Activated CD8-positive, alpha-beta T cell treated with anti-CD3 and anti-CD28 coated beads for 36 hours (primary cell): ENCODE results near the gene KCNJ12. TPM values are rescaled to one million over a fixed set of nuclear protein-coding genes. Genes with fewer than 3 reads are reported as not detected.
"Not testable (repeated sequence)": the region's sequence is repeated elsewhere in the genome, so short reads cannot be mapped to it uniquely, and the experiment has no call there.

Source experiments
- ATAC-seq: fragments of 200-7000 bp; cut with Tn5 transposase; one replicate; pipeline ENCODE4 v1.10.0; 2021; ENCODE audit warnings: mild to moderate bottlenecking, moderate library complexity
- CTCF ChIA-PET: fragments of 350-600 bp; sonication (Branson Sonifier 250); formaldehyde crosslinking; loops from one replicate; lab custom pipeline; 2021; ENCODE audit warnings: antibody characterized with exemption; lab: Charles Lee
- POLR2A ChIA-PET: fragments of 350-600 bp; sonication (Branson Sonifier 250); formaldehyde crosslinking; loops from one replicate; lab custom pipeline; 2021; ENCODE audit warnings: antibody characterized with exemption; lab: Charles Lee
- DNase-seq: peaks from one replicate; pipeline ENCODE4 v3.0.0-alpha.2; 2020
- H3K27ac Mint-ChIP-seq: one replicate; pipeline ENCODE4 v1.8.0; 2021; ENCODE audit warnings: mild to moderate bottlenecking, mixed read lengths
- H3K27me3 Mint-ChIP-seq: one replicate; pipeline ENCODE4 v1.8.0; 2021; ENCODE audit warnings: mixed read lengths
- H3K36me3 Mint-ChIP-seq: one replicate; pipeline ENCODE4 v1.8.0; 2021; ENCODE audit warnings: low read depth, mixed read lengths
- H3K4me1 Mint-ChIP-seq: one replicate; pipeline ENCODE4 v1.8.0; 2021; ENCODE audit warnings: low read depth, mixed read lengths
- H3K4me3 Mint-ChIP-seq: one replicate; pipeline ENCODE4 v1.8.0; 2021; ENCODE audit warnings: mild to moderate bottlenecking, moderate library complexity, mixed read lengths
- H3K9me3 Mint-ChIP-seq: one replicate; pipeline ENCODE4 v1.8.0; 2021; ENCODE audit warnings: mixed read lengths
- intact Hi-C: fragments of 100-400 bp; cut with micrococcal nuclease; formaldehyde crosslinking; loops from one replicate; pipeline ENCODE4 v1.10.0; 2022
- total RNA-seq, 2 experiments: library from RNA; stranded (reverse); gene quantifications; one replicate each; pipeline ENCODE4 v1.2.3, GENCODE V29; 2021
- TF ChIP-seq, protein P1 (sequence below): fragments of 200-600 bp; IDR thresholded peaks from one replicate; pipeline ENCODE4 v1.8.0; 2022; ENCODE audit warnings: antibody characterized with exemption, mild to moderate bottlenecking

KCNJ12 gene
- total RNA-seq, 2 experiments from 2014 or later = not detected

GRCh38 chr17:21347660-21348059 is 28.5 kb upstream of the KCNJ12 start:
- H3K27ac Mint-ChIP-seq, H3K9me3 Mint-ChIP-seq, ATAC-seq, CTCF ChIA-PET, H3K36me3 Mint-ChIP-seq, H3K4me3 Mint-ChIP-seq, intact Hi-C loops, DNase-seq, H3K27me3 Mint-ChIP-seq, POLR2A ChIA-PET, H3K4me1 Mint-ChIP-seq: not testable (repeated sequence)

- ATAC-seq = peak; percentile 76
- H3K4me3 Mint-ChIP-seq, DNase-seq, H3K36me3 Mint-ChIP-seq, H3K27ac Mint-ChIP-seq, H3K27me3 Mint-ChIP-seq, intact Hi-C loops, CTCF ChIA-PET, POLR2A ChIA-PET, H3K9me3 Mint-ChIP-seq, H3K4me1 Mint-ChIP-seq: not testable (repeated sequence)
Measured at GRCh38 chr17:21348081-21348925, 27.9 kb upstream of the KCNJ12 start.

DNA sequence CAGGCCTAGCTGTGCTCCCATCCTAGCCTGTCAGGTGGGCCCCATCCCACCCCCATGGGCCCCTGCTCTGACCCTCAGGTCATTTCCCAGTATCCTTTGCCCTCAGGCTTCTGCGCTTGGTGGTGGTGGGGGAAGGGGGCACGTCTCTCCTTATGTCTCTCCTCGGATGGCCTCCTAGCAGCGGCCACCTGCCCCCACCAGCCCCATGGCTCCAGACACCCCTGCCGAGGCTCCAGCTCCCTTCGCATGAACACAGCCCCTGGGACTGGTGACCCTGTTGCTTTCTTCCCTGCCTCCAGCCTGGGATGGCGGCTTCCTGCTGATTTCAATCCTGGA is 27.3 kb upstream of the KCNJ12 start:
- H3K4me1 Mint-ChIP-seq, H3K4me3 Mint-ChIP-seq, CTCF ChIA-PET, DNase-seq, H3K27ac Mint-ChIP-seq, intact Hi-C loops, H3K27me3 Mint-ChIP-seq, H3K9me3 Mint-ChIP-seq, ATAC-seq, POLR2A ChIA-PET, H3K36me3 Mint-ChIP-seq: not testable (repeated sequence)

DNA sequence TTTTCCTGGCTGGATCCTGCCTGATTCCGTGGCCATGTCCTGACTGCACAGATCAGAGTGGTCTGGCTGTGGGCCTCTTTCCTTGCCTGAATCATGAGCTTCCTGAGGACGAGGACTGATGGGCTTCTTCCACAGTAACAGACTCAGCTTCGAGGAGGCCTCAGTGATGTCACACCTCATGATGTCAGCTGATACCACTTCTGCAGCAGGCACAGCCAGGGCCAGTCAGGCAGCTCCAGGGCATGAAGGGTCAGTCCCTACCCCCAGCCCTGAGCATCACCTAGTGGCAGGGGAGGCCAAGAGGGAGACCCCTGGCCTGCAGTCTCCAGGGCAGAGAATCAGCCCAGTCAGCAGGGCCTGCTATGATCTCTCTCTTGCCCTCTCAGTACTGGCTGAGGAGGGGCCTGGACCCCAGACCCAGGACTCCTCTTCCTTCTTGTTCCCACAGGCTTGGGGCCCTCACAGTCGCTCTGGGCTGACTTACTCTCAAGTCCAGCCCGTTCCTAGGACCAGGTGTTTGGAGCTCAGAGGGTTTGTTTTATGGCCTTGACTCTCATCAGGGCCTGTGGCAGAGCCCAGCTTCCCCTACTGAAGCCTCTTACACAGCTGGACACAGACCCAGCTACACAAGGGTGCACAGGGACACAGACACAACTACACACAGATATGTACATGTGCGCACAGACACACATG is 26.7 kb upstream of the KCNJ12 start:
- H3K4me1 Mint-ChIP-seq, H3K4me3 Mint-ChIP-seq, DNase-seq, H3K9me3 Mint-ChIP-seq, CTCF ChIA-PET, intact Hi-C loops, H3K36me3 Mint-ChIP-seq, H3K27ac Mint-ChIP-seq, ATAC-seq, POLR2A ChIA-PET, H3K27me3 Mint-ChIP-seq: not testable (repeated sequence)

DNA sequence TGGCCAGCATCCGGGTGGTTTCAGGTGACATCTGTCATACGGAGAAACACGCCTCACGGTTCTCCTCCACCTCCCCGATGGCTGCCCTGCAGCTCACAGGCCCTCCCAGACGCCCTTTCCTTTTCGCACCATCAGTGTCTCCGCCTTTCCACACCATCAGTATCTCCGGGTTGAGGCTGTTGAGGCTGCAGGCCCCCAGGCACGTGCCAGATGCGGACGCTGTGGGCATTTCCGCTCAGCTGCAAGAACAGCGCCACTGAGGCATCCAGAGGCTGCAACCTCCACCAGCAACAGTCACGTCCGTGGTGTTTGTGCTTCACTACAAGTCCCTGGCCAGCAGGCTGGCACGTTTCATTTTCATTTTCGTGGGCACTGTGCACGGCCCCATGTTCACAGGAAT is 25.7 kb upstream of the KCNJ12 start:
- CTCF ChIA-PET, POLR2A ChIA-PET, H3K9me3 Mint-ChIP-seq, H3K27me3 Mint-ChIP-seq, H3K27ac Mint-ChIP-seq, DNase-seq, ATAC-seq, H3K36me3 Mint-ChIP-seq, H3K4me3 Mint-ChIP-seq, intact Hi-C loops, H3K4me1 Mint-ChIP-seq: not testable (repeated sequence)

DNA sequence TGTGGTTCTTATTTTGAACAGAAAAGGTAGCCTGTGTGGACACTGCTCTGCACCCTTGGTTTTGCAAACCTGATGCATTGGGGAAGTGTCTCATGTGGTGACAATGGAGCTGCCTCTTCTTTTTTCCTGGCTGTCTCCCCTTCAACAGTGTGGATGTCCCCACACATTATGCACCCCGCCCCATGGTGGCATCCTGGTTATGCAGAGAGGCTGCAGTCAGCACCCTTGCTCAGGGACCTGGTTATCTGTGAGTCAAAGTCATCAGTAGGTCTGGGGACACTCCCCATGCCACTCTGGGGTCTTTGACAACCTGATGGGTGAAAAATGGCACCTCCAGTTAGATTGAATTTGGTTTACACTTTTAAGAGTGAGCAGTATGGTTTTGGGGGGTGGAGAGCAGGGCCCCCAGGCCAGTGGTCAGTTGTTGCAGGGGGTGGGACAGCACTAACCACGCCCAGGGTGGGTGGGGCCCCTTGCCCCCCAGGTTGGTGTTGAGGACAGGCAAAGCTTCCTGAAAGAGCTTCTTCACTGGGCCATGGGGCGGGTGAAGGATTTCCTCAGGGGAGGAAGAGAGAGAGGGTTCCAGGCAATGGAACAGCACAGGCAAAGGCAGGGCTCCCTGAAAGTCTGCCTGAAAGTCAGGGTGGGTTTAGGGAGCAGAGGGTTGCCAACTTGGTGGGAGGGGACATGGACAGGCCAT is 24.6 kb upstream of the KCNJ12 start:
- POLR2A ChIA-PET = no interaction called here
- DNase-seq (no peak), ATAC-seq (no peak)
- TF ChIP-seq, protein P1, sequence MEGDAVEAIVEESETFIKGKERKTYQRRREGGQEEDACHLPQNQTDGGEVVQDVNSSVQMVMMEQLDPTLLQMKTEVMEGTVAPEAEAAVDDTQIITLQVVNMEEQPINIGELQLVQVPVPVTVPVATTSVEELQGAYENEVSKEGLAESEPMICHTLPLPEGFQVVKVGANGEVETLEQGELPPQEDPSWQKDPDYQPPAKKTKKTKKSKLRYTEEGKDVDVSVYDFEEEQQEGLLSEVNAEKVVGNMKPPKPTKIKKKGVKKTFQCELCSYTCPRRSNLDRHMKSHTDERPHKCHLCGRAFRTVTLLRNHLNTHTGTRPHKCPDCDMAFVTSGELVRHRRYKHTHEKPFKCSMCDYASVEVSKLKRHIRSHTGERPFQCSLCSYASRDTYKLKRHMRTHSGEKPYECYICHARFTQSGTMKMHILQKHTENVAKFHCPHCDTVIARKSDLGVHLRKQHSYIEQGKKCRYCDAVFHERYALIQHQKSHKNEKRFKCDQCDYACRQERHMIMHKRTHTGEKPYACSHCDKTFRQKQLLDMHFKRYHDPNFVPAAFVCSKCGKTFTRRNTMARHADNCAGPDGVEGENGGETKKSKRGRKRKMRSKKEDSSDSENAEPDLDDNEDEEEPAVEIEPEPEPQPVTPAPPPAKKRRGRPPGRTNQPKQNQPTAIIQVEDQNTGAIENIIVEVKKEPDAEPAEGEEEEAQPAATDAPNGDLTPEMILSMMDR = no peak
- H3K9me3 Mint-ChIP-seq = peaks cover 1% of the 10 kb centered on the region
- intact Hi-C loops = no loop called here
- no peaks in the 10 kb centered on the region for H3K27me3 Mint-ChIP-seq
- no peaks in the 10 kb centered on the region for H3K36me3 Mint-ChIP-seq
- CTCF ChIA-PET = no interaction called here
- H3K4me3 Mint-ChIP-seq = no peak overlapping the region
- H3K27ac Mint-ChIP-seq = no peak overlapping the region
- peaks cover 3% of the 10 kb centered on the region for H3K4me1 Mint-ChIP-seq

DNA sequence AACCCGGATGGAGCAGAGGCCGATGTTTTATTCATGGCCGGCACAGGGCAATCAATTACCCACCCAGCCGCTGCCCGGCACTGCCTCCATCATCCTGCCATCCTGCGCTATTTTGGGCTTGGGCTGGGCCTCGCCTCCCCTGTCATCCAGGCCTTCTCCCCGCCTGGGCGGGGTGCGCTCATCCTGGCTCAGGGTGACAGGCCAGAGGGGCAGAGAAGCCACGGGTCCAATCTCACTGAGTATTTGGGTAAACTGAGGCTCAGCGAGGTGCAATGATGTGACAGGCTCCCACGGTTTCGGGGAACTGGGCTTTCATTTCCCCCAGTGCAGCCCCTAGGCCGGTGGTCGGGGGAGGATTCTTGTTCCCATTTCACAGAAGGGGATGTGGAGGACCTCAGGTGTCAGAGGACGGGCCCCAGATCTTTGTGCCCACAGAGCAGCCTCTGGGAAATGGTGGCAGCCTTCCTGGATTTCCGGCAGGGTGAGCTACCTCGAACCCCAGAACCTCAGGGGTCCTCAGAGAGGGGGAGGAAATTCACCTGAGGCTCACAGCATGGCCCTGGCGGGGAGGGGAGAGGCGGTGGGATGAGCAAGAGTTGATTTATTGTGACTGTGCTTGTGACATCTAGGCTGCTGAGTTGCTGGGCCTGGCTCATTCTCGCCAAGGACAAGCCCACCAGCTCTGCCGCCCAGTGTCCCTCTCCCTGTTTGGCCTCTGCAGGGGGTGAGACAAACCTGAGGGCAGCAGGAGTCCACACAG is 23.8 kb upstream of the KCNJ12 start:
- POLR2A ChIA-PET = no interaction called here
- CTCF ChIA-PET = no interaction called here
- ATAC-seq (no peak), DNase-seq (no peak)
- no peaks in the 10 kb centered on the region for H3K27me3 Mint-ChIP-seq
- TF ChIP-seq, protein P1 = no peak
- H3K36me3 Mint-ChIP-seq = no peaks in the 10 kb centered on the region
- no peak overlapping the region for H3K4me3 Mint-ChIP-seq
- intact Hi-C loops = no loop called here
- peaks cover 3% of the 10 kb centered on the region for H3K4me1 Mint-ChIP-seq
- H3K27ac Mint-ChIP-seq = no peak overlapping the region
- H3K9me3 Mint-ChIP-seq = peaks cover 1% of the 10 kb centered on the region
